HG02610 (cell line): ENCODE results near the gene B4GALNT4.
"Not testable (repeated sequence)": the region's sequence is repeated elsewhere in the genome, so short reads cannot be mapped to it uniquely, and the experiment has no call there.

ENCODE experiments used
- ATAC-seq: cut with Tn5 transposase; IDR thresholded peaks from one replicate; pipeline ENCODE4 v1.9.1; 2021; ENCODE audit warnings: mild to moderate bottlenecking, moderate library complexity; ENCODE audit not compliant: unreplicated experiment

Gene B4GALNT4

GRCh38 chr11:405954-406795 lies 36.9 kb downstream of the B4GALNT4 start:
- ATAC-seq: no peak

DNA sequence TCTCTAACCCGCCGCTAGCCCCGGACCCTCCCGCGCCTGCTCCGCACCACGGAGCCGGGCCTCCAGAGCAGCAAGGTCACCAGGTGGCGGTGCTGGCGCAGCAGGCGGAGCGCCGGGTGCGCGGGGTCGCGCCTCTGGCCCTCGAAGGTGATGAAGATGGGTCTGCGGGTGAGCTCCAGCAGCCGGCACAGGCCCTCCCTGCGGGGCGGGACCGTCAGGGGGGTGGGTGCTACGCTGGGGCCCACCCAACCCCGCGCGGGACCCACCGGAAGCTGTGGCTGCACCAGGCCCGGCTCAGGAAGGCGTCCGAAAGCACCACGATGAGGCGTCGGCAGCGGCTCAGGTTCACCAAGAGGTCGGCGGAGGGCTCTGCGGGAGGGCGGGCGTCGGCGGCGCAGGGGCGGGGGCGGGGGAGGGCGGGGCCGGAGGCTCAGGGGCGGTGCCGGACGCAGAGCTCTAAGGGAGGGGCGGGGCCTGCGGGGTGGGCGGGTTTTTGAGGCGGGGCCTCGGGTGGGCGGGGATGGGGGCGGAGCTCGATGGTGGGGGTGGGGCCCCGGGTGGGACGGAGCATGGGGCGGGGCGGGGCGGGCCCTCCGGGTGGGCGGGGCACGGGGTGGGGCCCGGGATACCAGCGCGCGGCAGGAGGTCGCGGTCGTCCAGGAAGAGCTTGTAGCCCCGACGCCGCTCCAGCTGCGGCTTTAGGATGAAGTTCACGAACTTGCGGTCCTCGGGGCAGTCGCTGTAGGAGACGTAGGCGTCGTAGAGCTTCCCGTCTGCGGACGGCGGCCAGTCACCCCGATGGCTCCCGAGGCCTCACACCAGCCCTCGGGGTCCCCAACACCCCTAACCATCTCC lies 37.7 kb downstream of the B4GALNT4 start:
- peak; percentile 47 for ATAC-seq

DNA sequence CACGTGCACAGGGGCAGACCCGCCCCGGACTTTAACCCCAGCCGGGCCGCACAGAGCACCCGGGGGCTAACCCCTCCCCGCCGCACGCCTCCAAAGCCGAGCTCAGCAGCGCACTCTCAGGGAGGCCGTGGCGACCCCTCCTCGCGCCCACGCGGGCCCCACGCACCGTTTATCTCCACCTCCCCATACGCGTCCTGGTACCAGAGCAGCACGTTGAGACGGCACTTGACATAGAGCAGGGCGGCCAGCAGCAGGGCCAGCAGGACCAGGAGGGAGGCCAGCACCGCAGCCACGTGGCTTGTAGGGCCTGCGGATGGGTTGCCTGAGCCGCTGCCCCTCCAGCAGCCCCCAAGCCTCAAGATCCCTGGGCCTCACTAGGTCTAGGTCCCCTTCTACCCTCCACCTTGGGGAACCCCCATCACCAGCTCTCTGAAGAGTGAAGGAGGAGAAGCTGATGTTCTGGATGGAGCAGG lies 38.4 kb downstream of the B4GALNT4 start:
- ATAC-seq: no peak

DNA sequence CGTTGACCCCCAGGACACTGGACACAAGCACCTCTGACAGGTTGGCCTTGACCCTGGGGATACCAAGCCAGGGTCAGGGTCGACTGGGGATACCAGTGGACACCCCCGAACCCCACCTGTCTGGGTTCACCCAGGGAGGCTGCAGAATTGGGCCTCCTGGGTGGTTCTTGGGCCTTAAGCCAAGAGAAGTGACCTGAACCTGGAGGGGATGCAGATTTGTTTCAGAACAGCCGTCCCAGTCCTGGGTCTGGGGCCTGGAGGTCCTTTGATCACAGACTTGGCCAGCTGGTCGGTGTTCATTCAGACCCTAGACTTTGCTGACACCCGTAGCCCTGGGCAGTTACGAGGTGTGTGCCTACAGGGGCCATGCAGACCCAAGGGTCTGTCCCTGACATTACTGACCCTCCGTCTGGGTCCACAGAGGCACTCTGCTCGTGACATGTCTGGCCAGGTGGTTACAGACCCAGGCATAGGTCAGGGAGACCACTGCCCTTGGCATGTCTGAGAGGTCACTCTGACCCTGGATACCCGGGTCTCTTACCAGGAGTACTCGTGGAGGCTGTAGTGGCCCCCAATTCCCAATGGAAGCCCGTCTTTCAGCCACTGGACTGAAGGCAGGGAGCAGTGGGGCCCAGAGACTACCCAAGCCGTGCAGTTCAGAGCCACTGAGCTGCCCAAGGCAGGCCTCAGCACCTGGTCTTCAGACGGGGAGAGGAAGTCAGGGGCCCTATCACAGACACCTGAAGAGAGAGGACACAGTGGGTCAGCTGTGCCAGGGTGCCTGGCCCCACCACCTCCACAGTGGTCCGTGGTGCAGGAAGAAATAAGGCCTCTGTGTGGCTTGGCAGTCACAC lies 39.1 kb downstream of the B4GALNT4 start:
- ATAC-seq: no peak

- no peak for ATAC-seq
Measured at GRCh38 chr11:409008-409599, 39.8 kb downstream of the B4GALNT4 start.

DNA sequence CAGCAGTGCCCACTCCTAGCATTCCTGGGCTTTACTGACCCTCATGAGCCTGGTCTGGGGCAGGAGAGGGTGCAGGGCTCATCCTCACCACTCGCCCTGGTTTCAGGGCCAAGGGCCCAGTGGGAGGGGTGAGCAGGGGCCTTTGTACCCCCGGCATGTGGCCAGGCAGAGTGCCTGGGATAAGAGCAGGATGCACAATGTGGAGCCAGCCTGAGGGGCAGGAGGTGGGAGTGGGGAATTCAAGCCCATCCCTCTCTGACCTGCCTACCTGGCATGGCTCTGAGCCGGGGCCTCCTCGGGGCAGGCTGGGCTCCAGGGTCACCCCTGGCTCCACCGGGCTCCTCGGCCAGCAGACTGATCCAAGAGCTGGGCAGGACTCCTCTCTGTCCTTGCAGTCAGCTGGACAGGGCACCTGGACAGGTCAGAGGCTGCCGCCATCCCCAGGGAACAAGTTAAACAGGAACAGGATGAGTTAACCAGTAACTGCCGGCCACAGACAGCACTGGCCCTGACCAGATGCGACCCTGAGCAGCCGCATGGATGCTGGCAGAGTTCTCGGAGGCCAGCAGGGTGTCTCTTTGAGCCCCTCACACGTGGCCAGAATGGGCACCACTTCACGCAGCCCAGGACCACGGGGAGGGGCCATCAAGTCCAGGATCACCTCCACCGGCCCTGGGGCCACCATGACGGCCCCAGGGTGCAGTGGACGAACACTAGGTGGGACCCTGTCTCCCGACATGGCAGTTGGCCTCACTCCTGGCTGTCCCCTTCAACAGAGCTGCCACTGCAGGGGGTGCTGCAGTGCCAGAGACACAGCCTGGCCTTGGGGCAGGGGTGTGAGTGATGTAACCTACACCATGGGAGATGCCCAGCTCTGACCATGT lies 40.5 kb downstream of the B4GALNT4 start:
- no peak for ATAC-seq

DNA sequence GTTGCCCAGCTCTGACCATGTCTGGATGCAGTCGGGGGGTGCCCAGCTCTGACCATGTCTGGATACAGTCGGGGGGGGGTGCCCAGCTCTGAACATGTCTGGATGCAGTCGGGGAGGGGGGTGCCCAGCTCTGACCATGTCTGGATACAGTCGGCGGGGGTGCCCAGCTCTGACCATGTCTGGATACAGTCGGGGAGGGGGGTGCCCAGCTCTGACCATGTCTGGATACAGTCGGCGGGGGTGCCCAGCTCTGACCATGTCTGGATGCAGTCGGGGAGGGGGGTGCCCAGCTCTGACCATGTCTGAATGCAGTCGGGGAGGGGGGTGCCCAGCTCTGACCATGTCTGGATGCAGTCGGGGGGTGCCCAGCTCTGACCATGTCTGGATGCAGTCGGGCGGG lies 41.4 kb downstream of the B4GALNT4 start:
- not testable (repeated sequence) for ATAC-seq

GRCh38 chr11:411520-411919 lies 42.2 kb downstream of the B4GALNT4 start:
- ATAC-seq: not testable (repeated sequence)

DNA sequence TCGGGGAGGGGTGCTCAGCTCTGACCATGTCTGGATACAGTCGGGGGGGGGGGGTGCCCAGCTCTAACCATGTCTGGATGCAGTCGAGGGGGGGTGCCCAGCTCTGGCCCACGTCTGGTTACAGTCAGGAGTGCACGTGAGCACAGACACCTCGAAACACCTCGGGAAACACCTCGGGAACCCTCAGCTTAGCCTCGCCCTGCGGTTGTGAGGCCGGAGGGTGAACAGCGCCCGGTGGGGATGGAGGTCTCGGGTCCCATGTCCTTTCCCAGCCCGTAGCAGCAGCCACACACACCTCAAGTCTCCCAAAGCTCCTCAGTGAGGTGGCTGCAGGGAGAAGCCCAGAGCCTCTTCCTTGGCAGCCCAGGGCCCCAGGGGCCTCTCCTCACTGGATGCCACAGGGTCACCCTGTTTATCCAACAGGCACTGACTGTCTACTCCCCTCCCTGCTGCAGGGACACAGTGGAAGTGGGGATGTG lies 43.4 kb downstream of the B4GALNT4 start:
- ATAC-seq: no peak

- ATAC-seq: no peak
Measured at GRCh38 chr11:413120-414081, 44.1 kb downstream of the B4GALNT4 start.

GRCh38 chr11:414318-414857 lies 45.1 kb downstream of the B4GALNT4 start:
- no peak for ATAC-seq

GRCh38 chr11:415640-416041 lies 46.3 kb downstream of the B4GALNT4 start:
- ATAC-seq: no peak

- no peak for ATAC-seq
Measured at GRCh38 chr11:416051-416756, 46.9 kb downstream of the B4GALNT4 start.

DNA sequence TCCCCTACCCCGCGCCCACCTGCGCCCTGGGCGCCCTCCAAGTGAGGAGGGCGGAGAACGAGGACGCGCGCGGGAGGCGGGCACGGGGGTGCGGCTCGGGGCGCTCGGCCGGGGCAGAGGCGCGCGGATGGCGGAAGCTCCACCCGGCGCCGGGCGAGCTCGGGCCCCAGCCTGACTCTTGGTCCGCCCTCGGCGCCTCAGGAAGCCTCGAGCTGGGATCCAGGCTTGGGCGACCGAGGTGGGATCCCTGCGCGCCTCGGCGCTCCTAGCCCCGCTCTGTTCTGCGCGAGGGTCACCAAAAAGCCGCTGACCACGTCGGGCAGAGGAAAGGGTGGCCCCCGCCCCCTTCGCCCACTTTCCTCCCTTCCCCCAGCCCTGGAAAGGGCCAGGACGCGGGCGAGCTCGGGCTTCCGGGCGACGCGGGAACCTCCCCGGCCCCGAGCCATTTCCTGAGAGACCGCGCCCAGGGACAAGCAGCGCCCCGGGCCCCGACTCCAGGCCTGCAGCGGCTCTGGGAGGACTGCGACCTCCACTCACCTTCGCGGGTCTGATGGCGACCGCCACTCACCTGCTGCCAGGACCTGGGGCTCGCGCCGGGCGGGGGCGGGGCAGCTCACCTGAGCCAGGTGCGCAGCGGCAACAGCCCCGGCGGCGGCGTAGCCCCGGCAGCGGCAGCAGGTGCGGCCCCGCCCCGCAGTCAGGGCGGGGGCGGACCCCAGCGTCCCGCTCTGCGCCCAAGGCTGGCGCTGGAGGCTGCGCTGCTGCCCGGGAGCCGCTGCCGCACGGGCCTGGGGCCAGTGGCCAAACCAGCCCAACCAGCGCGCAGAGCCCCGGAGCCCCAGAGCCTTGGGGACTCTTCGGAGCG lies 47.7 kb downstream of the B4GALNT4 start:
- no peak for ATAC-seq

DNA sequence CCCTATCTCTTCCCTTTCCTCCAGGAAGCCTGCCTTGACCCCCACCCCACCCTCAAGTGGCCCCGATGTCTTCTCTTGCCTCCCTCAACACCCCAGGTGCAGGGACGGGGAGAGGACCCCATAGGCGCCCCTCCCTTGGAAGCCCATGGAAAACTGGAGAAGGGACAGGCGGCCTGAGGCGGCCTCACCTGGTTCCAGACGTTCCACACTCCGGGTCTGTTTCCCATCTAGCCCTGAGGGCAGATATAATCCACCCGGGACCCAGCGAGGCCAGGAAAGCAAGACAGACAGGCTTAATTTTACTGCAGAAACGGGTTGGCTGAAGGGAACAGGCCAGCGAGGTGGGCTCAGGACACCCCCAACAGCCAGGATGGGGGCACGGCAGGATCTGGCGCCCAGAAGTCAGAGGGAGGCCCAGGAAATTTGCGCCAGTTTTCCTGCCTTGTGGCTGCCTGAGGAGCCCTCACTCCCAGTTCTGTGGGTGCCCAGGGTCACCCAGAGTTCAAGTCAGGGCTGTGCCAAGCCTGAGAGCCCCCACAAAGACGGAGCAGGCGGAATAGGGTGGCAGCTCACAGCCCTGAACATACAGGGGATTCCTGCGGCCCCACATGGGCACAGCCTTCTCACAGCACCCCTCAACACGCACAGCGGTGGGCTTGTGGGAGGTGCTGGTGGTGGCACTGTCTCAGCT lies 48.5 kb downstream of the B4GALNT4 start:
- no peak for ATAC-seq
